Stomach (tissue), 4 donors: ENCODE measurements around the gene RGS3.

Source experiments
- CTCF ChIP-seq, 7 experiments: fragments of 450-650 bp in 4 of 7; fragments of 200-600 bp in 3 of 7; sonication (generic) in 3 of 7; IDR thresholded peaks; one replicate each; pipeline ENCODE4 v1.5.1; 2016 to 2019; ENCODE audit warnings: antibody characterized with exemption in 7 of 7, control low read depth in 2 of 7, mild to moderate bottlenecking in 1 of 7
- POLR2AphosphoS5 ChIP-seq, 3 donors: sonication (generic); formaldehyde crosslinking; IDR thresholded peaks; one replicate each; pipeline ENCODE4 v1.6.1; 2016; ENCODE audit warnings: antibody characterized with exemption in 3 of 3

- TF ChIP-seq CTCF (IDR thresholded peaks at IDR 0.05) (no peak), POLR2AphosphoS5 (IDR thresholded peaks at IDR 0.05) (no peak)
Measured at GRCh38 chr9:113612828-113613227, 149.3 kb downstream of the RGS3 start.
